GM21529 (cell line): Measurements from ENCODE around the gene ASCL1.

Experiments
- ATAC-seq: cut with Tn5 transposase; IDR thresholded peaks from one replicate; pipeline ENCODE4 v1.9.1; 2021; ENCODE audit not compliant: unreplicated experiment

Gene ASCL1

GRCh38 chr12:102950950-102951619 lies 6.4 kb upstream of the ASCL1 start:
- no peak for ATAC-seq

GRCh38 chr12:102951841-102952240 lies 5.6 kb upstream of the ASCL1 start:
- ATAC-seq = no peak

GRCh38 chr12:102953221-102953620 lies 4.3 kb upstream of the ASCL1 start:
- no peak for ATAC-seq

GRCh38 chr12:102954134-102954533 lies 3.3 kb upstream of the ASCL1 start:
- ATAC-seq = no peak

- no peak for ATAC-seq
These were observed 1.3 kb upstream of the ASCL1 start for GRCh38 chr12:102955926-102956737.

- ATAC-seq = no peak
These were observed 641 bp upstream of the ASCL1 start for GRCh38 chr12:102956738-102957327.

- ATAC-seq = peak; percentile 74
These were observed 777 bp downstream of the ASCL1 start for GRCh38 chr12:102958073-102958829.

GRCh38 chr12:102958830-102959176 lies 1.3 kb downstream of the ASCL1 start:
- ATAC-seq = no peak

GRCh38 chr12:102959391-102959790 lies 1.9 kb downstream of the ASCL1 start:
- no peak for ATAC-seq

GRCh38 chr12:102960766-102961465 lies 3.4 kb downstream of the ASCL1 start:
- no peak for ATAC-seq

GRCh38 chr12:102961466-102961855 lies 4.0 kb downstream of the ASCL1 start:
- no peak for ATAC-seq

GRCh38 chr12:102962532-102962931 lies 5.1 kb downstream of the ASCL1 start:
- no peak for ATAC-seq

- no peak for ATAC-seq
These were observed 5.5 kb downstream of the ASCL1 start for GRCh38 chr12:102962986-102963385.

GRCh38 chr12:102963796-102964195 lies 6.3 kb downstream of the ASCL1 start:
- no peak for ATAC-seq

- no peak for ATAC-seq
These were observed 7.4 kb downstream of the ASCL1 start for GRCh38 chr12:102964872-102965271.

GRCh38 chr12:102965281-102966155 lies 8.0 kb downstream of the ASCL1 start:
- peak; percentile 43 for ATAC-seq

GRCh38 chr12:102966200-102966863 lies 8.9 kb downstream of the ASCL1 start:
- no peak for ATAC-seq

- no peak for ATAC-seq
These were observed 13.3 kb downstream of the ASCL1 start for GRCh38 chr12:102970780-102971179.

GRCh38 chr12:102971227-102971626 lies 13.8 kb downstream of the ASCL1 start:
- no peak for ATAC-seq
